Epithelial cell of esophagus (primary cell): ENCODE results near the gene PCCA.

Source experiments
- DNase-seq: peaks from one replicate; pipeline ENCODE4 v3.0.0; 2010; ENCODE audit warnings: low read depth
- H3K4me3 ChIP-seq: 2 replicates; pipeline ENCODE4 v1.5.1; 2011; ENCODE audit warnings: mild to moderate bottlenecking, low read length, control low read depth
- TF ChIP-seq, protein P1 (sequence below): IDR thresholded peaks from 2 replicates; pipeline ENCODE4 v1.5.1; 2011; ENCODE audit warnings: low read depth, mild to moderate bottlenecking, low read length, control low read depth, inconsistent platforms; ENCODE audit not compliant: insufficient read depth; ENCODE audit errors: missing control alignments

Gene PCCA

GRCh38 chr13:100235311-100235901 lies 146.5 kb downstream of the PCCA start:
- TF ChIP-seq, protein P1, sequence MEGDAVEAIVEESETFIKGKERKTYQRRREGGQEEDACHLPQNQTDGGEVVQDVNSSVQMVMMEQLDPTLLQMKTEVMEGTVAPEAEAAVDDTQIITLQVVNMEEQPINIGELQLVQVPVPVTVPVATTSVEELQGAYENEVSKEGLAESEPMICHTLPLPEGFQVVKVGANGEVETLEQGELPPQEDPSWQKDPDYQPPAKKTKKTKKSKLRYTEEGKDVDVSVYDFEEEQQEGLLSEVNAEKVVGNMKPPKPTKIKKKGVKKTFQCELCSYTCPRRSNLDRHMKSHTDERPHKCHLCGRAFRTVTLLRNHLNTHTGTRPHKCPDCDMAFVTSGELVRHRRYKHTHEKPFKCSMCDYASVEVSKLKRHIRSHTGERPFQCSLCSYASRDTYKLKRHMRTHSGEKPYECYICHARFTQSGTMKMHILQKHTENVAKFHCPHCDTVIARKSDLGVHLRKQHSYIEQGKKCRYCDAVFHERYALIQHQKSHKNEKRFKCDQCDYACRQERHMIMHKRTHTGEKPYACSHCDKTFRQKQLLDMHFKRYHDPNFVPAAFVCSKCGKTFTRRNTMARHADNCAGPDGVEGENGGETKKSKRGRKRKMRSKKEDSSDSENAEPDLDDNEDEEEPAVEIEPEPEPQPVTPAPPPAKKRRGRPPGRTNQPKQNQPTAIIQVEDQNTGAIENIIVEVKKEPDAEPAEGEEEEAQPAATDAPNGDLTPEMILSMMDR = peak; percentile 65
- no peak overlapping the region for H3K4me3 ChIP-seq
- DNase-seq = peak; percentile 56

DNA sequence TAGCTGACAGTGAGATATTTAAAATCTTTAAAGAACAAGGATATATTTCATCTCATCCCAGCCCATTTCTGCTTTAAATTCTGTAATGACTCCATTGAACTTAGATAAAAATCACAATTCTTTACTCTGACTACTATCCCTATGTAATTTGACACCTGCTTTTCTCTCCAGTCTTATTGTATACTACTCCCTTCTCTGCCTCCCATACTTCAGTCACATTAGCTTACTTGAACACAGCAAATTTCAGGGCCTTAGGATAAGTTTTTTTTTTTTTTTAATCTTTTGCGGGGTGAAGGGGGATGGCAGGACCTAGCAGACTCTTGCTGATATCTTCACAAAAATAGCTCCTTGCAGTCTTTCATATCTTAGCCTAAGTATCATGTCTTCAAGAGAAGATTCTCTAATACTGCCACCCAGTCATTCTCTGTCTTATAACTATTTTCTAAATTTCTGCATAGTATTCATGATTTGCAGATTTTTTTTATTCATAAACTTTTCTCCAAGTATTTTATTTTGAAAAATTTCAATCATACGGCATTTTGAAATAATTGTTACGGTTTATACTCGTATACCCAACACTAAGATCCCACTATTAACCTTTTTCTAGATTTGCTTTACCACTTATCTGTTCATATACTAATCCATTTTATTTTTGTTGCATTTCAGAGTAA lies 151.4 kb downstream of the PCCA start:
- TF ChIP-seq, protein P1 = no peak
- DNase-seq = no peak
- H3K4me3 ChIP-seq = no peak overlapping the region

DNA sequence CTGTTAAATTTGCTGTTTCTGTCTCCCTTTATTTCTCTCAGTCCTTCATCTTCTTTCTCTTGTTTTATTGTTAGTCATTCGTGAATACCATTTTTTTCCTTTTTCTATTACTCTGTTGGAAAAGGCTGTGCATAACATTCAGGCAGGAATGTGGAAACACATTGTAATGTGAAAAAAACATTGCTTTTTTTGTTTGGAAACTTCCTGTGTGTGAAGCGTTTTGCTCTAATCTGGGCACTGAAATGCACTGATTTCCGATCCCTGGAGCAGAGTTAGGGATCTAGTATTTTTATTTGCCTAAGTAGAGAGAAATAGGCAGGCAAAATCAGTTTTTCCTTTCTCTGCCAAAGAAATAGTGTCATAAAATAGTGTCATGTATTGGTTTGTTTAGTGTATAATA lies 155.5 kb downstream of the PCCA start:
- DNase-seq = no peak
- TF ChIP-seq, protein P1 = no peak

DNA sequence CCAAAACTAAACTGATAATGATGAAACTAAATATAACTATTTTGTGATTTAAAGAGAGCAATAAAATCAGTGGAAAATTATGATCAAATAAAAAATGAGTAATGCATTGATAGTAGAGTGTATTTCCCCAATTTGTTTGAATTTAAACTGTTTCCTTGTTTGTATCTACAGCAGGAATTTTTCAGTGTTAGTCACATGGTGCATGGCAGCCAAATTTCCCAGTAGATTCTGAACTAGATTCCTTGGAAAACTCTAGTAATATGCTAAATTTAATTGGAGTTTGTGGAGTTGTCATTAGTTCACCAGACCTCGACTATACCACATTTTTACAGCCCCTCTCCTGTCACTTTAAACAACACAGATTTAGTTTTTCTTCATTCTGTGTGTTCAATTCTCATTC lies 156.2 kb downstream of the PCCA start:
- H3K4me3 ChIP-seq = no peak overlapping the region
- TF ChIP-seq, protein P1 = no peak
- DNase-seq = no peak

More for the DNA sequence above, 155.5 kb downstream of the PCCA start:
- H3K4me3 ChIP-seq = no peak overlapping the region

DNA sequence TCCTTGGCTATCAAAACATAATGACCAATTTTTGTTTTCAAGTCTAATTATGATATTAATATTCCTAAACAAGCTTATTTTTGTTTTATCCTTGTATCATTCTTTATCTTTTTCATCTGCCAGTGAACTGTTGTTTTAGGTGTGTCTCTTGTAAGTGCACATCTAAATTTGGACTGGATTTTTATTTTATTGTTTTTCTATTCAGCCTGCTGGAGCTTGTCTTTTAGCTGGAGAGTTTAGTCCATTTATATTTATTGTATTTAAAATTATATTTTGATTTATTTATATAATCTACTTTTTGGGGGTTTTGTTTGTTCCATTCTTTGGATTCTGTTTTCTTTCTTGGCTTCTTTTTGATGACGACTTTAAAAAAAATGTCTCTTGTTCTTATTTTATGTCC lies 159.0 kb downstream of the PCCA start:
- no peak for DNase-seq

DNA sequence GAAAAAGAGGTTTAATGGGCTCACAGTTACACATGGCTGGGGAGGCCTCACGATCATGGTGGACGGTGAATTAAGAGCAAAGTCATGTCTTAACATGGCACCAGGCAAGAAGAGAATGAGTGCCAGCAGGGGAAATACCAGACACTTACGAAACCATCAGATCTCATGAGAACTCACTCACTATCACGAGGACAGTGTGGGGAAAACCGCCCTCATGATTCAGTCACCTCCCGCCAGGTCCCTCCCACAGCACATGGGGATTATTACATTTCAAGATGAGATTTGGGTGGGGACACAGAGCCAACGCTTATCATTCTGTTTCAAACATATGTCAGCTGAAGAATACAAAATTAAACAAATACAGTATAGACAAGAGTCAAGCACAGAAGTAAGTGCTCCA lies 165.1 kb downstream of the PCCA start:
- TF ChIP-seq, protein P1 = no peak
- peak; percentile 17 for DNase-seq
- H3K4me3 ChIP-seq = no peak overlapping the region

More for the DNA sequence above, 159.0 kb downstream of the PCCA start:
- TF ChIP-seq, protein P1 = no peak
- no peak overlapping the region for H3K4me3 ChIP-seq

GRCh38 chr13:100262404-100262803 lies 173.5 kb downstream of the PCCA start:
- TF ChIP-seq, protein P1 = no peak
- no peak overlapping the region for H3K4me3 ChIP-seq
- no peak for DNase-seq
